ENCODE data around the gene MTRF1. TPM values are rescaled to one million over a fixed set of nuclear protein-coding genes. Genes with fewer than 3 reads are reported as not detected.

Gene MTRF1
- total and polyA plus RNA-seq, 12 donors: 6.6 to 18.7 (median 10.3) TPM

DNA sequence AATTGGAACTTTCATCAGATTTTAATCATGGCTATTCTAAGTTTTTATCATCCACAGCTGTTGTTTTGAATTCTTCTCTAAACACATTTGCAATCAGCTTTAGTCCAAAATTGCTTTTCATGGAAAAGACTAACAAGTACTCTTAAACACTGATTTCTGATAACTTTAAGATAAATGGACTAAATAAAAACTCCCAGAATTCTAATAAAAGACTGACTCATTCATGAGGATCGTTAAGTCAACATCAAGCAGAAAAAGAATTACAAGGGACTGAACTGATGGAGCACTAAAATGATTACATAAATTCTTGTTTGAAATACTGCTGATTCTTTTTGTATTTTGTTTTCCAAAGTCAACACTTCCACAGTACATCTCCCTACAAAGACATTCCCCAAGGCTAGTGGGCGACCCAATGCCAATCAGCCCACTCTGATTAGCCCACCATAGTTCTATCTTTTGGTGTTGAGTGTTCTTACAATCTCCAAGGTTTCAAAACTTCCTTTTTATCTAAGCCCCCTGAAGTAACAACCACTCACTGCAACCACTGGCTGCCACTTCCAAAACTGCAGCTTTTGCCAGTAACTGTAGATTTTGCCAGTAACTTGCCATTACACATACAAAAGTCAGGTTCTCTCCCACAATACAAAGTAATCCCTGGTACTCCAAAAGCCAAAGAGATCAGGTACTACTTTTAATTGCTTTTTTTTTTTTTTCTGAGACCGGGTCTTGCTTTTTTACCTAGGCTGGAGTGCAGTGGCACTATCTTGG lies 33.7 kb upstream of the MTRF1 start:
- no peak for DNase-seq
- H3K4me1 ChIP-seq: no peaks in the 10 kb centered on the region
- no peaks in the 10 kb centered on the region for H3K27me3 ChIP-seq
- TF ChIP-seq, protein P1, sequence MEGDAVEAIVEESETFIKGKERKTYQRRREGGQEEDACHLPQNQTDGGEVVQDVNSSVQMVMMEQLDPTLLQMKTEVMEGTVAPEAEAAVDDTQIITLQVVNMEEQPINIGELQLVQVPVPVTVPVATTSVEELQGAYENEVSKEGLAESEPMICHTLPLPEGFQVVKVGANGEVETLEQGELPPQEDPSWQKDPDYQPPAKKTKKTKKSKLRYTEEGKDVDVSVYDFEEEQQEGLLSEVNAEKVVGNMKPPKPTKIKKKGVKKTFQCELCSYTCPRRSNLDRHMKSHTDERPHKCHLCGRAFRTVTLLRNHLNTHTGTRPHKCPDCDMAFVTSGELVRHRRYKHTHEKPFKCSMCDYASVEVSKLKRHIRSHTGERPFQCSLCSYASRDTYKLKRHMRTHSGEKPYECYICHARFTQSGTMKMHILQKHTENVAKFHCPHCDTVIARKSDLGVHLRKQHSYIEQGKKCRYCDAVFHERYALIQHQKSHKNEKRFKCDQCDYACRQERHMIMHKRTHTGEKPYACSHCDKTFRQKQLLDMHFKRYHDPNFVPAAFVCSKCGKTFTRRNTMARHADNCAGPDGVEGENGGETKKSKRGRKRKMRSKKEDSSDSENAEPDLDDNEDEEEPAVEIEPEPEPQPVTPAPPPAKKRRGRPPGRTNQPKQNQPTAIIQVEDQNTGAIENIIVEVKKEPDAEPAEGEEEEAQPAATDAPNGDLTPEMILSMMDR (IDR thresholded peaks at IDR 0.05): no peak
- 78 to 79% methylated on average over 3 of the region's 3 CpGs for WGBS, 2 donors
- H3K4me3 ChIP-seq: no peak overlapping the region
- no peaks in the 10 kb centered on the region for H3K36me3 ChIP-seq
- H3K27ac ChIP-seq: no peak overlapping the region
- no peak for ATAC-seq
- intact Hi-C loops (cut with DNase I): no loop called here
- H3K9me3 ChIP-seq: peaks cover 0 to 40% (median 8%) of the 10 kb centered on the region in 11 donors

DNA sequence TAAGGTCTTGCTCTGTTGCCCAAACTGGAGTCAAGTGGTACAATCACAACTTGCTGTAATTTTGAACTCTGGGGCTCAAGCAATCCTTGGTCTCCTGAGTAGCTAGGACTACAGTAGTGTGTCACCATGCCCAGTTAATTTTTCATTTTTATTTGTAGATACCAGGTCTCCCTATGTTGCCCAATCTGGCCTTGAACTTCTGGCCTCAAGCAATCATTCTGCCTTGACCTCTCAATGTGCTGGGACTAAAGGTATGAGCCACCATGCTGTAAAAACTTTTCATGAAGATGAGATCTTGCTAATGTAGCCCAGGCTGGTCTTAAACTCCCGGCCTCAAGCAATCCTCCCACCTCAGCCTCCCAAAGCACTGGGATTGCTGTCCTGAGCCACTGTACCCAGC lies 32.6 kb upstream of the MTRF1 start:
- intact Hi-C loops (cut with DNase I): no loop called here
- Histone ChIP-seq H3K27me3 (no peaks in the 10 kb centered on the region), H3K36me3 (no peaks in the 10 kb centered on the region), H3K27ac (no peak overlapping the region), H3K4me1 (no peaks in the 10 kb centered on the region), H3K9me3 (peaks cover 0 to 41% (median 8%) of the 10 kb centered on the region in 11 donors), H3K4me3 (no peak overlapping the region)
- ATAC-seq (no peak), DNase-seq (no peak)
- WGBS, 2 donors: 93 to 96% methylated on average over 1 of the region's 1 CpG
- TF ChIP-seq, protein P1 (IDR thresholded peaks at IDR 0.05): no peak

DNA sequence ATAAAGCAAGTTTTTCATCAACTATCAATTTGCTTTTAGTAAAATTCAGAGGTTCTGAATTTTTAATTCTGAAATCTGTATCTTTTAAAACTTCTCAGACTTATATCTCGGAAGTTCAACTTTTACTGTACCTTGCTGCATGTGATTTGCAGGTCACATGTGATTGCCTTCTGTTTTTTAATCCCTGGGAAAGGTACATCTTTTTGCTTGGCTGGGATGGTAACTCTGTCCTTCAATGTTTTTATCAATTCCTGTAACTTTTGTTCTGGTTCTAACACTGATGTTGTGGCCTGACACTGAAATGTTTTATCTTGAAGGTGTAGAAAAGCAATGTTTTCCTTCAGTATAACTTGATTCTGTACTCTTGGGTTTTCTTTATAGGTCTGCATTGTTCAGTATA lies 31.5 kb upstream of the MTRF1 start:
- intact Hi-C loops (cut with DNase I): no loop called here
- Histone ChIP-seq H3K4me3 (no peak overlapping the region), H3K4me1 (no peaks in the 10 kb centered on the region), H3K36me3 (no peaks in the 10 kb centered on the region), H3K27ac (no peak overlapping the region), H3K27me3 (no peaks in the 10 kb centered on the region), H3K9me3 (peaks cover 0 to 41% (median 8%) of the 10 kb centered on the region in 11 donors)
- ATAC-seq: no peak
- TF ChIP-seq, protein P1 (IDR thresholded peaks at IDR 0.05): no peak
- 88 to 94% methylated on average over 1 of the region's 1 CpG for WGBS, 2 donors
- DNase-seq: no peak

DNA sequence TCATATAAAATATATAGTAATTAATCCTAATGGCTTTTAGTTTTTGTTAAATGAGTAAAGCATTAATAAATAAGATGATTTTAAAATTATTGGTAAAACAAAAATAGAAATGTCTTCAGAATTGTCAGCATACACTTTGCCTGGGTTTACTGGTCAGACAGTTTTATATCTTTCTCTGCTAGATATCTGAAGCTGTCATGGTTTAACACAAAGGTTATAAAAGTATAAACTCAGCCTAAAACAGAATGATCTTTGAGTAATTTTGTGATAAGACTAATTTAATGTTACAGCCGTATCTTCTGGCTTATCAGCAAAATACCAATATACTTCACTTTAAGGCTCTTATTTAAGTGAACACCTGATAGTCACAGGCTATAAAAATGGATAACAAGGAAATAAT lies 29.9 kb upstream of the MTRF1 start:
- peaks cover 0 to 41% (median 8%) of the 10 kb centered on the region in 11 donors for H3K9me3 ChIP-seq
- no peak overlapping the region for H3K27ac ChIP-seq
- H3K36me3 ChIP-seq: no peaks in the 10 kb centered on the region
- intact Hi-C loops (cut with DNase I): no loop called here
- no peak overlapping the region for H3K4me3 ChIP-seq
- TF ChIP-seq, protein P1 (IDR thresholded peaks at IDR 0.05): no peak
- ATAC-seq (no peak), DNase-seq (no peak)
- 83 to 84% methylated on average over 1 of the region's 1 CpG for WGBS, 2 donors
- H3K4me1 ChIP-seq: no peaks in the 10 kb centered on the region
- no peaks in the 10 kb centered on the region for H3K27me3 ChIP-seq
